ENCODE data around the gene RNF222.

- TF ChIP-seq, protein P1, sequence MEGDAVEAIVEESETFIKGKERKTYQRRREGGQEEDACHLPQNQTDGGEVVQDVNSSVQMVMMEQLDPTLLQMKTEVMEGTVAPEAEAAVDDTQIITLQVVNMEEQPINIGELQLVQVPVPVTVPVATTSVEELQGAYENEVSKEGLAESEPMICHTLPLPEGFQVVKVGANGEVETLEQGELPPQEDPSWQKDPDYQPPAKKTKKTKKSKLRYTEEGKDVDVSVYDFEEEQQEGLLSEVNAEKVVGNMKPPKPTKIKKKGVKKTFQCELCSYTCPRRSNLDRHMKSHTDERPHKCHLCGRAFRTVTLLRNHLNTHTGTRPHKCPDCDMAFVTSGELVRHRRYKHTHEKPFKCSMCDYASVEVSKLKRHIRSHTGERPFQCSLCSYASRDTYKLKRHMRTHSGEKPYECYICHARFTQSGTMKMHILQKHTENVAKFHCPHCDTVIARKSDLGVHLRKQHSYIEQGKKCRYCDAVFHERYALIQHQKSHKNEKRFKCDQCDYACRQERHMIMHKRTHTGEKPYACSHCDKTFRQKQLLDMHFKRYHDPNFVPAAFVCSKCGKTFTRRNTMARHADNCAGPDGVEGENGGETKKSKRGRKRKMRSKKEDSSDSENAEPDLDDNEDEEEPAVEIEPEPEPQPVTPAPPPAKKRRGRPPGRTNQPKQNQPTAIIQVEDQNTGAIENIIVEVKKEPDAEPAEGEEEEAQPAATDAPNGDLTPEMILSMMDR (optimal IDR thresholded peaks at IDR 0.05 in 1 of 3, IDR thresholded peaks at IDR 0.05 in 1 of 3, conservative IDR thresholded peaks at IDR 0.05 in 1 of 3; ENCODE audit: extremely low read depth in 1 of 3, insufficient read depth in 2 of 3, low read length in 3 of 3) = no peak
- no peak for TF ChIP-seq EZH2 (IDR thresholded peaks at IDR 0.05; ENCODE audit: low read length)
Observed at GRCh38 chr17:8421571-8421970, 23.9 kb upstream of the RNF222 start.
